NCI-H146 (cell line): ENCODE measurements around the gene TMEFF1.

Experiments used
- DNase-seq: peaks from one replicate; lab custom pipeline; 2025; lab: John Stamatoyannopoulos, UW

TMEFF1 gene

DNA sequence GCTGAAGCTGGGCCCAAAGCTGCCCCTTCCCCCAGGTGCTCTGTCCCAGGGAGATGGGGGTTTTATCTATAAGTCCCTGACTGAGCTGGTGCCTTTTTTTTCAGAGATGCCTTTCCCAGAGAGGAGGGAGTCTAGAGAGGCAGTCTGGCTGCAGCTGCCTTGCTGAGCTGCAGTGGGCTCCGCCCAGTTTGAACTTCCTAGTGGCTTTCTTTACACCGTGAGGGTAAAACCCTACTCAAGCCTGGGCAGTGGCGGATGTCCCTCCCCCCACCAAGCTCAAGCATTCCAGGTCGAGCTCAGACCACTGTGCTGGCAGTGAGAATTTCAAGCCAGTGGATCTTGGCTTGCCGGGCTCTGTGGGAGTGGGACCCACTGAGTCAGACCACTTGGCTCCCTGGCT lies 146.2 kb downstream of the TMEFF1 start:
- no peak for DNase-seq

DNA sequence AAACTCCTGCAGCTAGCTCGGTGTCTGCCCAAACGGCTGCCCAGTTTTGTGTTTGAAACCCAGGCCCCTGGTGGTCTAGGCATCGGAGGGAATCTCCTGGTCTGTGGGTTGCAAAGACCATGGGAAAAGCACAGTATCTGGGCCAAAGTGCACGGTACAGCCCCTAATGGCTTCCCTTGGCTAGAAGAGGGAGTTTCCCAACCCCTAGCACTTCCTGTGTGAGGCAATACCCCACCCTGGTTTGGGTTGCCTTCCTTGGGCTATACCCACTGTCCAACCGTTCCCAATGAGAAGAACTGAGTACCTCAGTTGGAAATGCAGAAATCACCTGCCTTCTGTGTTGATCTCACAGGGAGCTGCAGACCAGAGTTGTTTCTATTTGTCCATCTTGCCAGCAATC lies 146.7 kb downstream of the TMEFF1 start:
- no peak for DNase-seq

DNA sequence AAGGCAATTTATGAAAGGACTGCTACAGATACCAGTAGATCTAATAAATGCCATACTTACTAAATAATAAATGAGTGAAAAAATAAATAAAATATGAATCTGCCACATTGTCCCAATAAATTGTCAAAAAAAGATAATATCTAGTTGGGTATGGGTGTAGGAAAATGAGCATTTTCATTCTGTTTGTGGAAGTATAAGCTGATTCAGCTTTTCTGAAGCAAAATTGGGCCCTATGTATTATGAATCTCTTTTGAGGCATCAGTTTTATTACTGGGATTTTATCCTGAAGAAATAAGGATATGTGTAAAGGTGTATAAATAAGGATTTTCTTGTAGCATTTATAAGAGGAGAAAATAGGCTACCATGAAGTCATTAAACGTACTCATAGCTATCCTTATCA lies 151.0 kb downstream of the TMEFF1 start:
- no peak for DNase-seq

DNA sequence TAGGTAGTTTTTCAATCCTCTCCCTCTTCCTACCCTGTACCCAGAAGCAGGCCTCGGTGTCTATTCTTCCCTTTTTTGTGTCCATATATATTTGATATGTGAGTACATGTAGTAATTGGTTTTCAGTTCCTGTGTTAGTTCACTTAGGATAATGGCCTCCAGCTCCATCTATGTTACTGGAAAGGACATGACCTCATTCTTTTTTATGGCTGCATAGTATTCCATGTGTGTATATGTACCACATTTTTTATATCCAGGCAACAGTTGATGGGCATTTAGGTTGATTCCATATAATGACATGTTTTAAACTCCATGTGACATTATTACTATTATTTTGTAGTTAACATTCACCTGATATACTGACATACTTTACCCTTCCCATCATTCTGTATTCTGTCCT lies 154.0 kb downstream of the TMEFF1 start:
- DNase-seq, result no peak
